OCI-LY7 (cell line): ENCODE data around the gene PSG5. TPM values are rescaled to one million over a fixed set of nuclear protein-coding genes. Genes with fewer than 3 reads are reported as not detected.
"Not testable (repeated sequence)": the region's sequence is repeated elsewhere in the genome, so short reads cannot be mapped to it uniquely, and the experiment has no call there.

ENCODE experiments used
- BruUV-seq: library from RNA; stranded (reverse); fragments of 400-500 nt; replicated peaks from 2 replicates; lab custom pipeline; 2021; lab: Mats Ljungman, UMichigan
- CTCF ChIA-PET: fragments of 300-600 bp; sonication (Branson Sonifier 250); formaldehyde crosslinking; loops from one replicate; lab custom pipeline; 2022; ENCODE audit warnings: antibody characterized with exemption; ENCODE audit not compliant: unreplicated experiment; lab: Charles Lee
- POLR2A ChIA-PET: fragments of 300-600 bp; sonication (Branson Sonifier 250); formaldehyde crosslinking; loops from one replicate; lab custom pipeline; 2022; ENCODE audit warnings: antibody characterized with exemption; lab: Charles Lee
- DNase-seq: peaks from one replicate; pipeline ENCODE4 v3.0.0-alpha.2; 2015; ENCODE audit warnings: low spot score
- H2AFZ ChIP-seq: fragments of 200-600 bp; sonication (generic), shearing (Covaris generic); 2 replicates; pipeline ENCODE4 v1.6.1; 2014; ENCODE audit warnings: mild to moderate bottlenecking, antibody characterized with exemption, low read length, moderate library complexity
- H3K27ac ChIP-seq: fragments of 200-600 bp; sonication (generic); 2 replicates; pipeline ENCODE4 v1.5.1; 2014; ENCODE audit warnings: mixed run types, low read depth, mild to moderate bottlenecking, moderate library complexity, low read length, inconsistent platforms; ENCODE audit not compliant: poor library complexity, severe bottlenecking
- H3K36me3 ChIP-seq: fragments of 200-600 bp; sonication (generic); 2 replicates; pipeline ENCODE4 v1.6.1; 2014; ENCODE audit warnings: mild to moderate bottlenecking, antibody characterized with exemption, low read length, moderate library complexity, mixed read lengths; ENCODE audit not compliant: insufficient read depth
- H3K4me1 ChIP-seq: fragments of 200-600 bp; sonication (generic); 2 replicates; pipeline ENCODE4 v1.5.1; 2014; ENCODE audit warnings: mild to moderate bottlenecking, low read length; ENCODE audit not compliant: insufficient read depth, poor library complexity, severe bottlenecking
- H3K4me2 ChIP-seq: fragments of 200-600 bp; sonication (generic); 2 replicates; pipeline ENCODE4 v1.6.1; 2014; ENCODE audit warnings: mild to moderate bottlenecking, low read length
- H3K4me3 ChIP-seq: fragments of 200-600 bp; sonication (generic); 2 replicates; pipeline ENCODE4 v1.5.1; 2014; ENCODE audit warnings: mild to moderate bottlenecking, low read depth, low read length; ENCODE audit not compliant: poor library complexity, severe bottlenecking
- H3K79me2 ChIP-seq: fragments of 200-600 bp; sonication (generic); 2 replicates; pipeline ENCODE4 v1.6.1; 2016; ENCODE audit warnings: low read depth, mild to moderate bottlenecking, low read length, moderate library complexity, mixed read lengths; ENCODE audit not compliant: insufficient read depth
- H3K9me2 ChIP-seq: fragments of 200-600 bp; sonication (generic); 2 replicates; pipeline ENCODE4 v1.6.1; 2016; ENCODE audit warnings: mild to moderate bottlenecking, low read length, mixed read lengths; ENCODE audit not compliant: insufficient read depth
- H3K9me3 ChIP-seq: fragments of 200-600 bp; sonication (generic); 2 replicates; pipeline ENCODE4 v1.6.1; 2014; ENCODE audit warnings: mild to moderate bottlenecking, mixed run types, low read length, mixed read lengths
- H4K20me1 ChIP-seq: fragments of 200-600 bp; sonication (generic); 2 replicates; pipeline ENCODE4 v1.6.1; 2014; ENCODE audit warnings: mild to moderate bottlenecking, antibody characterized with exemption, low read length, moderate library complexity, mixed read lengths; ENCODE audit not compliant: insufficient read depth
- EZH2phosphoT487 ChIP-seq: fragments of 200-600 bp; sonication (generic); IDR thresholded peaks from 2 replicates; pipeline ENCODE4 v1.6.1; 2018; ENCODE audit warnings: low read depth, borderline replicate concordance, mild to moderate bottlenecking, mixed run types, antibody characterized with exemption, low read length, moderate library complexity, mixed read lengths
- intact Hi-C: fragments of 100-400 bp; cut with micrococcal nuclease; formaldehyde crosslinking; loops from one replicate; pipeline ENCODE4 v1.10.0; 2022; ENCODE audit not compliant: unreplicated experiment
- total RNA-seq, 2 experiments: library from RNA; depleted of rRNA in 1 of 2; stranded (reverse); fragments of >200 nt in 1 of 2; shearing (Covaris generic) in 1 of 2; gene quantifications; 2 replicates each; pipeline ENCODE4 v1.2.3, GENCODE V29; 2014 to 2022
- TF ChIP-seq, protein P1 (sequence below): fragments of 200-600 bp; sonication (generic); conservative IDR thresholded peaks from 2 replicates; pipeline ENCODE4 v1.5.1; 2014; ENCODE audit warnings: mild to moderate bottlenecking, antibody characterized with exemption, low read length, moderate library complexity, mixed read lengths

Gene PSG5
- total RNA-seq, 2 experiments from 2014 or later: not detected

DNA sequence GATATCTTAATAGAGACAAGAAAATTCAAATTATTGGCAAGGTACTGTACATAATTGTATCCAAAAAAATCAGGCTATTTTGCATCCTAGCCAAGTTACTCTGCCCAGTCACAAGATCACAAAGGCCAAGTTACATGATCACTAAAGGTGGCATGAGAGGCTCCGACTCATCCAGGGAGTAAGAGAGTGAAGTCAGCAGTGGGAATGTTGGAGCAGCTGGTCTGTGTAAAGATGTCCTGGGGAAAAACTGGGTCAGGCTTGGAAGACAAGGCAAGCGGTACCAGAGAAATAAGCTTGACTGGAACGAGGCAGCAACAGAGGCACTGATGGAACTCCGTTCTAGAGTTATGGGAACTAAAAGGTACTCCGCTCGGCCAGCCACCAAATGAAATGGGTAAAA, 53.6 kb downstream of the PSG5 start:
- Histone ChIP-seq H2AFZ (no peak overlapping the region), H3K27ac (no peak overlapping the region), H4K20me1 (no peaks in the 10 kb centered on the region), H3K9me3 (no peaks in the 10 kb centered on the region), H3K4me1 (no peaks in the 10 kb centered on the region), H3K79me2 (no peaks in the 10 kb centered on the region), H3K36me3 (no peaks in the 10 kb centered on the region), H3K9me2 (no peaks in the 10 kb centered on the region), H3K4me3 (no peak overlapping the region), H3K4me2 (no peak overlapping the region)
- POLR2A ChIA-PET: no interaction called here
- CTCF ChIA-PET: no interaction called here
- intact Hi-C loops: no loop called here
- BruUV-seq: no TSS peak
- DNase-seq: no peak
- TF ChIP-seq, protein P1, sequence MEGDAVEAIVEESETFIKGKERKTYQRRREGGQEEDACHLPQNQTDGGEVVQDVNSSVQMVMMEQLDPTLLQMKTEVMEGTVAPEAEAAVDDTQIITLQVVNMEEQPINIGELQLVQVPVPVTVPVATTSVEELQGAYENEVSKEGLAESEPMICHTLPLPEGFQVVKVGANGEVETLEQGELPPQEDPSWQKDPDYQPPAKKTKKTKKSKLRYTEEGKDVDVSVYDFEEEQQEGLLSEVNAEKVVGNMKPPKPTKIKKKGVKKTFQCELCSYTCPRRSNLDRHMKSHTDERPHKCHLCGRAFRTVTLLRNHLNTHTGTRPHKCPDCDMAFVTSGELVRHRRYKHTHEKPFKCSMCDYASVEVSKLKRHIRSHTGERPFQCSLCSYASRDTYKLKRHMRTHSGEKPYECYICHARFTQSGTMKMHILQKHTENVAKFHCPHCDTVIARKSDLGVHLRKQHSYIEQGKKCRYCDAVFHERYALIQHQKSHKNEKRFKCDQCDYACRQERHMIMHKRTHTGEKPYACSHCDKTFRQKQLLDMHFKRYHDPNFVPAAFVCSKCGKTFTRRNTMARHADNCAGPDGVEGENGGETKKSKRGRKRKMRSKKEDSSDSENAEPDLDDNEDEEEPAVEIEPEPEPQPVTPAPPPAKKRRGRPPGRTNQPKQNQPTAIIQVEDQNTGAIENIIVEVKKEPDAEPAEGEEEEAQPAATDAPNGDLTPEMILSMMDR: no peak
- TF ChIP-seq EZH2phosphoT487: no peak

DNA sequence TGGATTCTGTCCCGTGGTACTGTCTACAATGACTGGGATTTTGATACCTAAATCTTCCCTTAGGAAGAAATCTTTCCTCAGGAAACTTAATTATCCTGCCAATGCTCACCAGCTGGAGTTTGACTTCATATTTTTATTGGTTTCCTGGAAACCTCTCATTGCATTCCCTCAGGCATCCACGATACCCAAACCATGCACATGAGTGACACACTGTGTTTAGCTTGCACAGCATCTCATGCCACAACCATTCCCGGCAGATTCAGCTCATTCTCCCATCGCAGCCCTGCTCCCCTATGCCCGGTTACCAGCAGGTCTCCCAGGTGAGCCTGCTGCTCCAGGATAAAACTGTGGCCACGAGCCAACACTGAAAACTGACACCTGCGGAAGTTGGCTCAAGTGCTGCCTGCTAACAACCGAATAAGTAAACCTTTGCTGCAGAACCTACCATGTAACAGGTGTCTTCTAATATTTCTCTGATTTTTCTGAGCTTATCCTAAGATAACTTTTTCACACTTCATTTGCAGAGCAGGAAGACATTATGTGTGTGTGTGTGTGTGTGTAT, 55.0 kb downstream of the PSG5 start:
- H3K4me1 ChIP-seq, BruUV-seq, H4K20me1 ChIP-seq, POLR2A ChIA-PET, H3K36me3 ChIP-seq, H2AFZ ChIP-seq, H3K4me3 ChIP-seq, H3K27ac ChIP-seq, H3K9me2 ChIP-seq, H3K9me3 ChIP-seq, intact Hi-C loops, DNase-seq, H3K4me2 ChIP-seq, CTCF ChIA-PET, H3K79me2 ChIP-seq: not testable (repeated sequence)

DNA sequence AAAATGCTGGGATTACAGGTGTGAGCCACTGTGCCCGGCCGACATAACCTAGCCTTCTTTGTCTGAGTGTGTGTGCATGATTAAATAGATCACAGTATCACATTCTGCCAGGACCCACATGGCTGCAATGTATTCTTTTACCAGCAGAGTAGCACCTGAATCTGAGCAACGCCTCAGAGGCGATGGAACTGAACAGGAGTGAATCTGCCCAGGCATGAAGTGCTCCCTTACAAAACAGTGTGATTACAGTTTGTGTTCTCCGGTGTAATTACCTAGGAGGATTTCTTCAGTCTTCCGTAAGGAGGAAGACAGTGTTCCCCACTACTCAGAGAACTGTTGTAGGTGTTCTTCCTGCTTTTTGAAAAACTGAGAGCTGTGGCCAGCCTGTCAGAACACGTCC, 57.1 kb downstream of the PSG5 start:
- H3K9me2 ChIP-seq, H4K20me1 ChIP-seq, H2AFZ ChIP-seq, H3K4me3 ChIP-seq, CTCF ChIA-PET, H3K4me2 ChIP-seq, BruUV-seq, intact Hi-C loops, H3K27ac ChIP-seq, H3K9me3 ChIP-seq, DNase-seq, H3K36me3 ChIP-seq, H3K4me1 ChIP-seq, H3K79me2 ChIP-seq, POLR2A ChIA-PET: not testable (repeated sequence)

DNA sequence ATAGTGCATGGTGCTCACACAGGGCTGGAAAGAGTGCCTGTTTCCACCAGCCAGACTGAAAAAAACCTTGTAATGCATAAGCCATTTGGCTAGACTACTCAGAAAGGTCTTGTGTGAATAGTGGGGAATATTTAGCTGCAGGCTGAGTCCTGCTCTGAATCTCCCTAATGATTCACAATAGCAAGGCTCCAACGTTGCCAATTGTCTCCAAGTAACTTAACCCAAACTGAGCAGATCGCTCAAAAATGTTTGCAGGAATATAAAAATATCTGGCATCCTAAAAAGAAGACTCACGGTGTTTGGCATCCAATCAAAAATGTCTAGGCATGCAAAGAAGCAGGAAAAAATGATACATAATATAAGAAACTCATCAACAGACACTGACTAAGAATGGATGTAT, 59.0 kb downstream of the PSG5 start:
- H4K20me1 ChIP-seq, POLR2A ChIA-PET, CTCF ChIA-PET: not testable (repeated sequence)

More for the DNA sequence above, 59.0 kb downstream of the PSG5 start:
- intact Hi-C loops, H3K27ac ChIP-seq, H3K4me3 ChIP-seq, DNase-seq, H3K4me2 ChIP-seq, H2AFZ ChIP-seq, H3K36me3 ChIP-seq, BruUV-seq, H3K79me2 ChIP-seq, H3K4me1 ChIP-seq, H3K9me3 ChIP-seq, H3K9me2 ChIP-seq: not testable (repeated sequence)
